Stimulated activated CD8-positive, alpha-beta memory T cell treated with anti-CD3 and anti-CD28 coated beads, Interleukin-12 subunit alpha, Interleukin-12 subunit beta, amount 100 ng/mL, for 4 hours (primary cell): ENCODE data around the gene CCDC182.

ENCODE experiments used
- DNase-seq: peaks from one replicate; pipeline ENCODE4 v3.0.0-alpha.2; 2020; ENCODE audit warnings: low read depth

The CCDC182 gene

GRCh38 chr17:57756951-57757350 is 11.9 kb upstream of the CCDC182 start:
- DNase-seq = no peak

GRCh38 chr17:57755480-57756070 is 10.5 kb upstream of the CCDC182 start:
- no peak for DNase-seq

GRCh38 chr17:57752031-57752905 is 7.2 kb upstream of the CCDC182 start:
- DNase-seq = no peak

GRCh38 chr17:57751348-57751971 is 6.4 kb upstream of the CCDC182 start:
- DNase-seq = no peak

- no peak for DNase-seq
These were observed 5.8 kb upstream of the CCDC182 start for GRCh38 chr17:57750895-57751294.

- no peak for DNase-seq
These were observed 5.2 kb upstream of the CCDC182 start for GRCh38 chr17:57750109-57750871.

GRCh38 chr17:57749701-57750100 is 4.6 kb upstream of the CCDC182 start:
- no peak for DNase-seq

- DNase-seq = peak; percentile 9
These were observed 2.3 kb upstream of the CCDC182 start for GRCh38 chr17:57747221-57748017.

GRCh38 chr17:57746221-57746620 is 1.1 kb upstream of the CCDC182 start:
- no peak for DNase-seq

GRCh38 chr17:57744195-57745170 is 616 bp downstream of the CCDC182 start:
- no peak for DNase-seq

GRCh38 chr17:57740235-57740528 is 4.9 kb downstream of the CCDC182 start:
- no peak for DNase-seq

GRCh38 chr17:57739402-57740234 is 5.5 kb downstream of the CCDC182 start:
- no peak for DNase-seq

GRCh38 chr17:57737450-57737849 is 7.6 kb downstream of the CCDC182 start:
- no peak for DNase-seq

GRCh38 chr17:57735707-57736106 is 9.4 kb downstream of the CCDC182 start:
- no peak for DNase-seq

GRCh38 chr17:57735230-57735629 is 9.9 kb downstream of the CCDC182 start:
- DNase-seq = no peak

GRCh38 chr17:57733085-57733484 is 12.0 kb downstream of the CCDC182 start:
- no peak for DNase-seq

- no peak for DNase-seq
These were observed 13.0 kb downstream of the CCDC182 start for GRCh38 chr17:57732062-57732461.

- DNase-seq = no peak
These were observed 14.9 kb downstream of the CCDC182 start for GRCh38 chr17:57730026-57730701.

- DNase-seq = no peak
These were observed 17.4 kb downstream of the CCDC182 start for GRCh38 chr17:57727630-57728175.
